ENCODE measurements around the gene FREM1.

Gene FREM1

GRCh38 chr9:14945351-14945750 is 35.1 kb upstream of the FREM1 start:
- no peaks in the 10 kb centered on the region for H3K36me3 ChIP-seq (replicated peaks in 1 of 2; ENCODE audit: control insufficient read depth in 2 of 2, insufficient read depth in 2 of 2, low read length in 2 of 2)
- H3K4me1 ChIP-seq (ENCODE audit: control insufficient read depth in 2 of 2, insufficient read depth in 1 of 2, low read depth in 1 of 2, low read length in 2 of 2): no peaks in the 10 kb centered on the region
- no peaks in the 10 kb centered on the region for H3K27me3 ChIP-seq (ENCODE audit: control insufficient read depth in 3 of 3, insufficient read depth in 3 of 3, low read depth in 1 of 3, low read length in 3 of 3)

GRCh38 chr9:14941501-14942405 is 31.5 kb upstream of the FREM1 start:
- no peak overlapping the region for H3K4me2 ChIP-seq (ENCODE audit: insufficient read depth, low read length, poor library complexity, severe bottlenecking)
- peaks cover 4 to 6% of the 10 kb centered on the region in 2 donors for H3K4me1 ChIP-seq (ENCODE audit: control insufficient read depth in 2 of 2, insufficient read depth in 1 of 2, low read depth in 1 of 2, low read length in 2 of 2)
- H4K8ac ChIP-seq (ENCODE audit: low read depth, low read length): no peak overlapping the region
- H2BK120ac ChIP-seq (ENCODE audit: low read depth, low read length): no peak overlapping the region
- no CpG with 5 or more reads among the region's 7 CpGs for WGBS, 2 donors (ENCODE audit: extremely low coverage in 2 of 2, insufficient read length in 2 of 2, insufficient replicate concordance in 1 of 2)
- DNase-seq (ENCODE audit: low spot score): no peak
- H2AK5ac ChIP-seq (ENCODE audit: low read depth, low read length): no peak overlapping the region
- no peak overlapping the region for H3K18ac ChIP-seq (ENCODE audit: low read length)
- no peak overlapping the region for H3K27ac ChIP-seq (replicated peaks; ENCODE audit: low read length)
- no peak overlapping the region for H3K4ac ChIP-seq (ENCODE audit: low read length)
- no peak overlapping the region for H2BK15ac ChIP-seq (ENCODE audit: low read length)
- H2BK5ac ChIP-seq (ENCODE audit: low read length): no peak overlapping the region
- no peak overlapping the region for H2AFZ ChIP-seq (ENCODE audit: low read length)
- no peak overlapping the region for H2BK12ac ChIP-seq (ENCODE audit: low read length)
- no peak overlapping the region for H3K14ac ChIP-seq (ENCODE audit: low read length)
- H3K27me3 ChIP-seq (ENCODE audit: control insufficient read depth in 3 of 3, insufficient read depth in 3 of 3, low read depth in 1 of 3, low read length in 3 of 3): no peaks in the 10 kb centered on the region
- H3K9ac ChIP-seq (ENCODE audit: low read depth, low read length, poor library complexity): no peak overlapping the region
- peaks cover 0 to 2% of the 10 kb centered on the region in 2 donors for H3K9me3 ChIP-seq (replicated peaks in 1 of 2; ENCODE audit: control insufficient read depth in 2 of 2, insufficient read depth in 1 of 2, low read depth in 1 of 2, low read length in 2 of 2)
- H3K36me3 ChIP-seq (replicated peaks in 1 of 2; ENCODE audit: control insufficient read depth in 2 of 2, insufficient read depth in 2 of 2, low read length in 2 of 2): no peaks in the 10 kb centered on the region
- H3K4me3 ChIP-seq (ENCODE audit: low read length in 2 of 2): no peak overlapping the region
- no peaks in the 10 kb centered on the region for H3K79me1 ChIP-seq (ENCODE audit: low read depth, low read length)
- H4K91ac ChIP-seq (ENCODE audit: low read depth, low read length, poor library complexity): no peak overlapping the region
- no peak overlapping the region for H3K23ac ChIP-seq (ENCODE audit: low read depth, low read length, poor library complexity)

More at GRCh38 chr9:14945351-14945750, 35.1 kb upstream of the FREM1 start:
- Histone ChIP-seq H3K4ac (ENCODE audit: low read length) (no peak overlapping the region), H3K14ac (ENCODE audit: low read length) (no peak overlapping the region), H2BK12ac (ENCODE audit: low read length) (no peak overlapping the region), H3K9me3 (replicated peaks in 1 of 2; ENCODE audit: control insufficient read depth in 2 of 2, insufficient read depth in 1 of 2, low read depth in 1 of 2, low read length in 2 of 2) (peaks cover 0 to 4% of the 10 kb centered on the region in 2 donors), H2BK5ac (ENCODE audit: low read length) (no peak overlapping the region), H3K79me1 (ENCODE audit: low read depth, low read length) (no peaks in the 10 kb centered on the region), H2BK120ac (ENCODE audit: low read depth, low read length) (no peak overlapping the region), H3K27ac (replicated peaks; ENCODE audit: low read length) (no peak overlapping the region), H2AFZ (ENCODE audit: low read length) (no peak overlapping the region), H3K23ac (ENCODE audit: low read depth, low read length, poor library complexity) (no peak overlapping the region), H3K18ac (ENCODE audit: low read length) (no peak overlapping the region), H3K4me3 (ENCODE audit: low read length in 2 of 2) (no peak overlapping the region), H3K4me2 (ENCODE audit: insufficient read depth, low read length, poor library complexity, severe bottlenecking) (no peak overlapping the region), H2AK5ac (ENCODE audit: low read depth, low read length) (no peak overlapping the region), H2BK15ac (ENCODE audit: low read length) (no peak overlapping the region), H4K91ac (ENCODE audit: low read depth, low read length, poor library complexity) (no peak overlapping the region), H4K8ac (ENCODE audit: low read depth, low read length) (no peak overlapping the region), H3K9ac (ENCODE audit: low read depth, low read length, poor library complexity) (no peak overlapping the region)
- DNase-seq (ENCODE audit: low spot score): no peak
- no CpG with 5 or more reads among the region's 4 CpGs for WGBS, 2 donors (ENCODE audit: extremely low coverage in 2 of 2, insufficient read length in 2 of 2, insufficient replicate concordance in 1 of 2)

- no peak overlapping the region for H4K91ac ChIP-seq (ENCODE audit: low read depth, low read length, poor library complexity)
- DNase-seq (ENCODE audit: low spot score): no peak
- no peak overlapping the region for H3K23ac ChIP-seq (ENCODE audit: low read depth, low read length, poor library complexity)
- H3K4me1 ChIP-seq (ENCODE audit: control insufficient read depth in 2 of 2, insufficient read depth in 1 of 2, low read depth in 1 of 2, low read length in 2 of 2): peaks cover 9 to 18% of the 10 kb centered on the region in 2 donors
- no peak overlapping the region for H3K4me2 ChIP-seq (ENCODE audit: insufficient read depth, low read length, poor library complexity, severe bottlenecking)
- no CpG with 5 or more reads among the region's 4 CpGs for WGBS, 2 donors (ENCODE audit: extremely low coverage in 2 of 2, insufficient read length in 2 of 2, insufficient replicate concordance in 1 of 2)
- no peak overlapping the region for H3K27ac ChIP-seq (replicated peaks; ENCODE audit: low read length)
- no peak overlapping the region for H3K4me3 ChIP-seq (ENCODE audit: low read length in 2 of 2)
- H2BK15ac ChIP-seq (ENCODE audit: low read length): no peak overlapping the region
- H2BK5ac ChIP-seq (ENCODE audit: low read length): no peak overlapping the region
- no peak overlapping the region for H3K4ac ChIP-seq (ENCODE audit: low read length)
- no peaks in the 10 kb centered on the region for H3K79me1 ChIP-seq (ENCODE audit: low read depth, low read length)
- H3K18ac ChIP-seq (ENCODE audit: low read length): no peak overlapping the region
- no peak overlapping the region for H3K14ac ChIP-seq (ENCODE audit: low read length)
- H3K9ac ChIP-seq (ENCODE audit: low read depth, low read length, poor library complexity): no peak overlapping the region
- H3K9me3 ChIP-seq (replicated peaks in 1 of 2; ENCODE audit: control insufficient read depth in 2 of 2, insufficient read depth in 1 of 2, low read depth in 1 of 2, low read length in 2 of 2): peaks cover 0 to 2% of the 10 kb centered on the region in 2 donors
- no peak overlapping the region for H2AFZ ChIP-seq (ENCODE audit: low read length)
- no peak overlapping the region for H2BK12ac ChIP-seq (ENCODE audit: low read length)
- no peaks in the 10 kb centered on the region for H3K27me3 ChIP-seq (ENCODE audit: control insufficient read depth in 3 of 3, insufficient read depth in 3 of 3, low read depth in 1 of 3, low read length in 3 of 3)
- no peaks in the 10 kb centered on the region for H3K36me3 ChIP-seq (replicated peaks in 1 of 2; ENCODE audit: control insufficient read depth in 2 of 2, insufficient read depth in 2 of 2, low read length in 2 of 2)
- H4K8ac ChIP-seq (ENCODE audit: low read depth, low read length): no peak overlapping the region
- no peak overlapping the region for H2AK5ac ChIP-seq (ENCODE audit: low read depth, low read length)
- H2BK120ac ChIP-seq (ENCODE audit: low read depth, low read length): no peak overlapping the region
Observed at GRCh38 chr9:14939378-14939777, 29.1 kb upstream of the FREM1 start.

- Histone ChIP-seq H2AK5ac (ENCODE audit: low read depth, low read length) (no peak overlapping the region), H3K4me3 (ENCODE audit: low read length in 2 of 2) (no peak overlapping the region), H4K91ac (ENCODE audit: low read depth, low read length, poor library complexity) (no peak overlapping the region), H3K9ac (ENCODE audit: low read depth, low read length, poor library complexity) (no peak overlapping the region), H3K79me1 (ENCODE audit: low read depth, low read length) (no peaks in the 10 kb centered on the region), H2BK15ac (ENCODE audit: low read length) (no peak overlapping the region), H3K27ac (replicated peaks; ENCODE audit: low read length) (no peak overlapping the region), H3K18ac (ENCODE audit: low read length) (no peak overlapping the region), H3K23ac (ENCODE audit: low read depth, low read length, poor library complexity) (no peak overlapping the region), H3K4ac (ENCODE audit: low read length) (no peak overlapping the region), H3K36me3 (replicated peaks in 1 of 2; ENCODE audit: control insufficient read depth in 2 of 2, insufficient read depth in 2 of 2, low read length in 2 of 2) (no peaks in the 10 kb centered on the region), H3K14ac (ENCODE audit: low read length) (no peak overlapping the region), H3K27me3 (ENCODE audit: control insufficient read depth in 3 of 3, insufficient read depth in 3 of 3, low read depth in 1 of 3, low read length in 3 of 3) (no peaks in the 10 kb centered on the region), H2BK120ac (ENCODE audit: low read depth, low read length) (no peak overlapping the region), H2BK12ac (ENCODE audit: low read length) (no peak overlapping the region), H2BK5ac (ENCODE audit: low read length) (no peak overlapping the region), H3K9me3 (replicated peaks in 1 of 2; ENCODE audit: control insufficient read depth in 2 of 2, insufficient read depth in 1 of 2, low read depth in 1 of 2, low read length in 2 of 2) (peaks cover 0 to 2% of the 10 kb centered on the region in 2 donors), H4K8ac (ENCODE audit: low read depth, low read length) (no peak overlapping the region), H3K4me2 (ENCODE audit: insufficient read depth, low read length, poor library complexity, severe bottlenecking) (no peak overlapping the region), H3K4me1 (ENCODE audit: control insufficient read depth in 2 of 2, insufficient read depth in 1 of 2, low read depth in 1 of 2, low read length in 2 of 2) (peaks cover 9 to 18% of the 10 kb centered on the region in 2 donors), H2AFZ (ENCODE audit: low read length) (peak overlapping the region; percentile 3)
- no CpG with 5 or more reads among the region's 2 CpGs for WGBS, 2 donors (ENCODE audit: extremely low coverage in 2 of 2, insufficient read length in 2 of 2, insufficient replicate concordance in 1 of 2)
- no peak for DNase-seq (ENCODE audit: low spot score)
Observed at GRCh38 chr9:14937216-14937615, 27.0 kb upstream of the FREM1 start.

Measured in neuronal stem cell (in vitro differentiated cells).